ENCODE results near the gene KCNA3.
"Not testable (repeated sequence)": the region's sequence is repeated elsewhere in the genome, so short reads cannot be mapped to it uniquely, and the experiment has no call there.

KCNA3 gene

DNA sequence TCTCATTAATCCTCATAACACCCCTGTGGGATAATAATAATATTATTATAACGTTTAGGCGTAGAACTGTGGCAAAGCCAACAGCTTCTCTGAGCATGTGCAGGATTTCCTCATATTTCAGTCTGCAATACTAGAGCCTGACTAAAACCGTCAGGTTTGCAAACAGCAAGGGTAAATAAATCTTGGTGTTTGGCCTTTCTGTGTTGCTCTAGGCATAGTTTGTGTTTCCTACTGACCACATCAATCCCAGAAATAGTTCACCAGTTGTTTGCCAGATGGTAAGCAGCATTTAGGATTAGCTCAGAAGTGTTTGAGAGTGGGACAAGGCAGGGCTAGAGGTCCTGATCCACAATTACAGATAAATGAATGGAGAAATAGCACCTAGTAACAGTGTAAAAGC, 2.8 kb upstream of the KCNA3 start:
- DNase-seq: no peak

GRCh38 chr1:110676970-110677369, 2.2 kb upstream of the KCNA3 start:
- no peak for DNase-seq

DNA sequence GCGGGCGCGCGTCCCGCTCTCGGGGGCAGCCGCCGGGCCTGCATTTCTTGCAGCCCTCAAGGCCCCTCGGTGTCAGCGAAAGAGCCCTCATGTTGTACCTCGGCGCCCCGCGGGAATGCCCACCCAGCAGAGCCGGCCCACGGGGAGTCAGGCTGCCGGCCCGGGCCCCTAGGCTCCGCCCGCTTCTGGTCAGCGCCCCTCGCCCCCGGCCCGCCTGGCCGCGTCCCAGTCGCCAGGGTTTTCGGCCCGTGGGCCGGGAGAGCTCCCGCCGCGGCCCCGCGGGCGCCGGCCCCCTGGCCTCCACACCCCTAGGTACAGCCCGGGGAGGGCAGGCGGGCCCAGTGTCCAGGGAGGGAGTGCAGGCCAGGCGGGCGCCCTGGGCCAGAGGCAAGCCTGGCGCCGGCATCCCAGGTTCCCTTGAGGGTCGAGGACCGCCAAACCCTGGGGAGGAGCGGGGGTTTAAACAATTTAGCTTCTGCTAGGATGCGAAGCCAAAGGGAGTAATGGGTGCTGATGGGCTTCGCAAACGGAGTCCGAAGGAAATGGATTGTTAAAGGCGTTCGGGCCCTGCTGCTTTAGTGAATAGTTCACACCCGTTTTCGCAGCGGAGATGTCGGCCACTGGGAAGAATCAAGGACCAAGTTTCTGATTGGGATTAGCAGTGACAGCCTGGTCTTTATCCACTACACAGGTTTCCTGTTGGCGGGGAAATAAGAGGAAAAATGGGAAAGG, 486 bp upstream of the KCNA3 start:
- no peak for DNase-seq

DNA sequence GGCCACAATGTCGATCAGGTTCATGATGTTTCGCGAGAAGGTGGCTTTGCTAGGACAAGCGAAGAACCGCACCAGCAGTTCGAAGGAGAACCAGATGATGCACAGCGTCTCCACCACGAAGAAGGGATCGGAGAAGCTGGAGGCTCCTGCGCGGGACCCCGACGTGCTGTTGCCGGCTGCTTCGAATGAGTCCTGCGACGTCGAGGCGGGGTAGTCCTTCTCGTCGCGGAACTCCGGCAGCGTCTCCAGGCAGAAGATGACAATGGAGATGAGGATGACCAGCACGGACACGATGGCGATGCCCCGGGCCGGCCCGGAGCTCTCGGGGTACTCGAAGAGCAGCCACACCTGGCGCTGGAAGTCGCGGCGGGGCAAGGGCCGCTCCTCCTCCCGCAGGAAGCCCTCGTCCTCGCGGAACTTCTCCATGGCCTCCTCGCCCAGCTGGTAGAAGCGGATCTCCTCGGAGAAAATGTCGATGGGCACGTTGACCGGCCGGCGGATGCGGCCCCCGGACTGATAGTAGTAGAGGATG, 869 bp downstream of the KCNA3 start:
- DNase-seq: peak; percentile 25 to 34

- no peak for DNase-seq
These were observed 1.5 kb downstream of the KCNA3 start for GRCh38 chr1:110673197-110673701.

DNA sequence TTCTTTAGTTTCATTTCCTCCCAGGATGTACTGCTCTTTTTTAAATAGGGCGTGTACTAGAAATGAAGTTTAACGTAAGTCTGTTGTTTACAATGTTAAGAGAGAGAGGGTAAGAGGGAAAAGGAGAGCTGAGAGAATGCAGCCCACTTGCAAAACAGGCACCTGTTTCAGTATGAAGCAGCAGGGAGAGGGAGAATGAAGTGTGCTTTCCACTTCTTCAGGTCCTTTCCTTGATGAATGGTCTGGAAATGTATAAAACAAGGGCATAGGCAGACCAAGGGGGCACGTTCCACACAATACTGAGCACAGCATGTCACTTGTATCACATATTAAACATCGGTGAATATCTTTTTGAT, 2.0 kb downstream of the KCNA3 start:
- DNase-seq: no peak

GRCh38 chr1:110672001-110672752, 2.6 kb downstream of the KCNA3 start:
- peak; percentile 54 to 71 for DNase-seq

- no peak for DNase-seq
These were observed 3.4 kb downstream of the KCNA3 start for GRCh38 chr1:110671361-110671760.

DNA sequence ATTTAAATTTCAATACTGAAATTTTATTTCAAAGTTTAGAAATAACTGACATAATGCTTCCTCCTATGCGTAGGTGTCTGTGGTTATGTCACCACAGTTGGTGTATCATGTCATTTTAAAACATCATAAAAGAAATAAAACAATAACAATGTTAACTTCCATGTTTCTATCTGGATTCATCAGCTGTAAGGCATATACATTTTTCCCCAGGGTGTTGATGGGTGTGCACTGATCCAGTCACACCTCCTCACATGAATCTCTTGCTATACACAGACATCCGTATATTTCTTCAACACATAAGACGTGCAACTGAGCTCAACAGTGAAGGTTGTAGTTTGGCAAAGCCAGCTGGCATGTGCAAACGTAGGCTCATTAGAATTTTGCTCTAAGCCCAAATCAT, 6.2 kb downstream of the KCNA3 start:
- DNase-seq: no peak

- DNase-seq: no peak
These were observed 7.0 kb downstream of the KCNA3 start for GRCh38 chr1:110667776-110668175.

DNA sequence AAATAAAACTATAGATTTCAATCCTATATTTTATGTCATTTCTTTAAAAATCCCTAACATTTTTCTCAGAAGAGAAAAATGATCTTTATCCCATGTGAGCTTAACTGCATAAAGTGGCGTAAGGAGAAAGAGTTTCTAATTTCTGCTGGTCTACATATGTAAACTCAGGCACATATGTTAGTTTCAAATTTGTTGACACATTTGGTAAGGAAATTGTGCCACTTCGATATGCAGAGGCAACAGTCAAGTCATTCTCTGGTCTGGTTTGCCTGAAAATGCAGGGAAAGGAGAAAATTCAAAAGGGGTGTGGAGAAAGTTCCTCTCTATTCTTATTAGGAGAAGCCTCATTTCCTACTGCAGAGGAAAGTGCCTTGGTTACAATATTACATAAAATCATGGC, 11.5 kb downstream of the KCNA3 start:
- DNase-seq: no peak

- DNase-seq: not testable (repeated sequence)
These were observed 15.2 kb downstream of the KCNA3 start for GRCh38 chr1:110659559-110659958.

DNA sequence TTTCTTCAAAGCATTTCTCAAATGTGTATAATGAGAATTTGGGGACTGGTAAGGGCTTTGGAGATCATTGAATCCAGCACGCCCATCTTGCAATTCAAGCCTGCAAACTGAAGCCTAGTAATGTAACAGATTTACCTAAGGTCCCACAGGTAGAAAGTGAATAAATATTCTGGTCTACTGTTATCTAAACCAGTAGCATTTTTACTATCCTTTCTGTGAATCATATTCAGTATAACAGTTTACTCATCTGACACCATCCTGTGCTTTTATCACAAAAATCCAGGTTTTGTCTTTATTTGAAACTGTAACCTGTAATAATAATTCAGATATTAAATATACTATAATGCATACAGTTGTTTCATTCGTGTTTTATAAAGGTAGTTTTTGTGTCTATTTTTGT, 17.4 kb downstream of the KCNA3 start:
- DNase-seq: no peak

DNA sequence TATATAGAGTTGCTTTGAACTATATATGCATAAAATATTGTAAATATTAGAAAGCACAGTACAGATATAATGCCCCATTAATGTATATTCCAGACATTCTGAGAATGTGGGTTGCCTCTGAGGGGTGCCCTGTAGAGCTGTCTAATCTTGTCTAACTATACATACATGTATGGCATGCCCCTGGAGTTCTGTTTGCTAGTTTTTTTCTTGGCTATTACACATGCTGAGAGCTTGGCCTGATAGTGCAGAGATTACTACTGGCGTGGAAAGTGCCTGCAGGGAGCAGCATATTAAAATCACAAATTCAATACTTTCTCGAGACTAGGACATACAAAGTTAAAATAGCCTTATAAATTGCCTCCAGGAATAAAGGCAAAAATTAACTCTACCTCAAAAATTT, 24.1 kb downstream of the KCNA3 start:
- no peak for DNase-seq

DNA sequence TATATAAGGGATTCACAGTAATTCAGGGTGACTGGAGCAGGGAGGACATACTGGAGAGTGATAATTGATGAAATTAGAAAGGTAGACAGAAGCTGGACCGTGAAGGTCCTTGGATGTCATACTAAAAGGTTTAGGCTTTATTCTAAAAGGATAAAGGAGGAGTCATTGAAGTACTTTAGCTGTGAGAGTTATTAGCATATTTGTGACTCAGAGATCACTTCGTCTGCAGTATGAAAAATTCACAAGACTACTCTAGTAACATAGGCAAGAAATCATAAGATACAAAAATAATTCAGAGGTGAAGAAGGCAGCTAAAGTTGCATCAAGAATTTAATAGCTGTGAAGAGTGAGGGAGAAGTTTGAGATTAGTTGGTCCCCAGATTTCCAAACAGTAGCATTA, 26.3 kb downstream of the KCNA3 start:
- DNase-seq: no peak

- DNase-seq: no peak
These were observed 27.4 kb downstream of the KCNA3 start for GRCh38 chr1:110647254-110647891.

DNA sequence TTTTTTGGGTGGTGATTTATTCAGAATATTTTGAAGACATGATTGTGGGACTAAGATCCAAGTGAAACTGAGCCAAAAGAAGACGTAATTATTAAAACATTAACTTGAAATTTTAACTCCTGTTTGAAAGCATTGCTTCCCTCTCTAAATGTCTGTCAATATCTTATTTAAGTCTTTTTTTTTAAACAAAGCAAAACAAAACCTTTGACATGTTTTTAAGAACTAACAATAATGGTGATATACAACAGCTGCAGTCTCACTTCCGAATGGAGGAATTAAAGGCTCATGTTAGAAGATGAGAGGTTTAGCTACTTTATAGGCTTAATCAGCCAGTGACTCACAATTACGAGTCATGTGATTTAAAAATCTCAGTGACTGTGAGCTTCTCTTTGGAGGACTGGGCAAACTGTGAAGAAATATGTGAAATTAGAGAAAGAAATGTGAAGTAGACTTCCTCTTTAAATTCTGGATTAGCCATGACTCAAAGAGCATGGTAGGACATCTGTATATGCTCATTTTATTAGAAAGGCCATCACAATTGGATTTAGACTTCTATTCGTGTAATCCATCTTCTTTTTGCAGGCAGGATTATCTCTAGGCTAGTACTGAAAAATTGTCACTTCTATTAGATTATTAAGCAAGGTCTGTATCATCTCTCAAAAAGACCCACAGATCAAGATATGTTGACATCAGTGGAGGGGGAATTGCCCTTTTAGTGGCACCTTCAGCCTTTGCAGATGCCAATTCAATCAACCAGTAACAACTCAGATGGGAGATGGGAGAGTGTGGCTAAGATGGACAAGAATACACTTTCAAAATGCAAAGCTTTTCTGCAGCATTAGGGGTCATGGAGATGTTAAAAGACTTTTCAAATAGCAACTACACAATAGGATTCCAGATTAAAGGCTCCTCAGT, 28.7 kb downstream of the KCNA3 start:
- no peak for DNase-seq

GRCh38 chr1:110645211-110645610, 29.5 kb downstream of the KCNA3 start:
- no peak for DNase-seq

DNA sequence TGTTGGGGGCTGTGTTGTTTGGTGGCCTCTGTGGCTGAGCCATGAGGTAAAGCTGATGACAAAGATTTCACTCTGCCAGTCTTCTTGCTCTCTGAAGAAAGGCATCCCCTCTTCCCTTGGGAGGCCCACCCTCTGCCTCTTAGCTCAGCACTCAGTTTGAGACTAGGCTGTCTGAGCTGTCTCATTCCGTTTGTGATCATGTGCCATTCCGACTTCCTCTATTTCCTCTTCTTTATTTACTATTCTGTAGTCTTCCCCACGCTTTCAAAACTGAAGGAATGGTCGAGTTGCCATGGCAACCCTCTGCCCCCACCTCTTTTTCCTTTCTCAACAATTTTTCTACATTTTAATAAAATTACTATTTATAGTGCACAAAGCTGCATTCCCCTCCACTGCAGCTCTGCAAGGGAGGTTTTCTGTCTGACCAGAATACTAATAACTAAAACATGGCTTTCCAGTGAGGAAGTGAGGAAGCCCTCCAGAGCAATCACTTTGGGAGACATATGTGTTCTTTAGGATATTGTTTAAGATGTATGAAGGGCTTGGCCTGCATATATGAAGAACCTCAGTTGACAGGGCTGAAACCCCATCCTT, 30.8 kb downstream of the KCNA3 start:
- no peak for DNase-seq

- no peak for DNase-seq
These were observed 34.9 kb downstream of the KCNA3 start for GRCh38 chr1:110639724-110640386.

- DNase-seq: no peak
These were observed 36.2 kb downstream of the KCNA3 start for GRCh38 chr1:110638556-110638955.

- DNase-seq: no peak
These were observed 36.7 kb downstream of the KCNA3 start for GRCh38 chr1:110638058-110638457.

All from stimulated activated CD4-positive, alpha-beta T cell treated with anti-CD3 and anti-CD28 coated beads, Interleukin-2, amount 100 ng/mL, for 48 hours (primary cell).